ENCODE measurements around the gene ADARB2.

The ADARB2 gene

DNA sequence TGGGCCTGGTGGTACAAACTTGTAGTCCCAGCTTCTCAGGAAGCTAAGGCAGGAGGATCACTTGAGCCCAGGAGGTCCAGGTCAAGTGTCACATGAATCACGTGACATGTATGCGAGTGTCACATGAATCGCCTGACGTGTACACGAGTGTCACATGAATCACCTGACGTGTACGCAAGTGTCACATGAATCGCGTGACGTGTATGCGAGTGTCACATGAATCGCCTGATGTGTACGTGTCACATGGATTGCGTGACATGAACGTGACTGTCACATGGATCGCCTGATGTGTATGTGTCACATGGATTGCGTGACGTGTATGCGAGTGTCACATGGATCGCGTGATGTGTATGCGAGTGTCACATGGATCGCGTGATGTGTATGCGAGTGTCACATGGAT, 9.5 kb upstream of the ADARB2 start:
- in situ Hi-C loops (cut with MboI; ENCODE audit: low sequenced_read_pairs): no loop called here
- no peaks in the 10 kb centered on the region for H3K36me3 ChIP-seq (replicated peaks)
- no peak for DNase-seq (ENCODE audit: low spot score in 2 of 2)
- H3K27me3 ChIP-seq (ENCODE audit: low read depth): no peaks in the 10 kb centered on the region
- H3K9me3 ChIP-seq: no peaks in the 10 kb centered on the region
- no peak overlapping the region for H3K4me3 ChIP-seq
- no peaks in the 10 kb centered on the region for H3K4me1 ChIP-seq

DNA sequence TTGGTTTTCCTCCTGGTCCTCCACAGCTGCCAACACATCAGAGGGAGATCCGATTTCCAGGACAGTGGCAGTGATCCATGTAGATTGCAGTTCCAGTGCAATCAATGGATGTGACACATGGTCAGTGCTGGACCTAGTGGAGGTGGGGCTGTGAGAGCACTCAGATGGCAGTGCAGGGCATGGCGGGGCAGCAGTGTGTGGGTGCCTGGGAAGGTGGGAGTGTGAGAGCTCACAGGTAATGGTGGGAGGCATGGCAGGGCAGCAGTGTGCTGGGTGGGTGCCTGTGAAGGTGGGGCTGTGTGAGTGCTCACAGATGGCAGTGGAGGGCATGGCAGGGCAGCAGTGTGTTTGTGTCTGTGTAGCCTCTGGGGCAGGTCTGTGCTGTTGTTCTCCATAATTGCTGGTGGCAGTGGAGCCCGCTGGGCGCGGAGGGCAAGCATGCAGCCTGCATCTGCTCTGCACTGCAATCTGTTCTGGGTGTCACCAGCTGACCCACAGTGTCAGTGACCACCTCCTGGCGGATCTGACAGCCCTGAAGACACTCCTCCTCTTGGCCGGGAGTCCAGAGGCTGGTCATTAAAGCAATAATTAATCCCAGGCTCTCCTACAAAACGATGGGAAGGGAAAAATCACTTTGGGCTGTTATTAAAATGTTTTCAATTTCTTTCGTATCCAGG, 8.6 kb upstream of the ADARB2 start:
- no peak overlapping the region for H3K4me3 ChIP-seq
- H3K4me1 ChIP-seq: no peaks in the 10 kb centered on the region
- no peaks in the 10 kb centered on the region for H3K27me3 ChIP-seq (ENCODE audit: low read depth)
- no peaks in the 10 kb centered on the region for H3K36me3 ChIP-seq (replicated peaks)
- no peak for DNase-seq (ENCODE audit: low spot score in 2 of 2)
- in situ Hi-C loops (cut with MboI; ENCODE audit: low sequenced_read_pairs): no loop called here
- H3K9me3 ChIP-seq: no peaks in the 10 kb centered on the region

- H3K36me3 ChIP-seq (replicated peaks): no peaks in the 10 kb centered on the region
- no peaks in the 10 kb centered on the region for H3K27me3 ChIP-seq (ENCODE audit: low read depth)
- H3K4me1 ChIP-seq: no peaks in the 10 kb centered on the region
- DNase-seq (ENCODE audit: low spot score in 2 of 2): no peak
- H3K4me3 ChIP-seq: no peak overlapping the region
- H3K9me3 ChIP-seq: no peaks in the 10 kb centered on the region
- in situ Hi-C loops (cut with MboI; ENCODE audit: low sequenced_read_pairs): no loop called here
These were observed 7.2 kb upstream of the ADARB2 start for GRCh38 chr10:1744524-1744923.

- H3K4me1 ChIP-seq: no peaks in the 10 kb centered on the region
- H3K4me3 ChIP-seq: no peak overlapping the region
- H3K36me3 ChIP-seq (replicated peaks): no peaks in the 10 kb centered on the region
- in situ Hi-C loops (cut with MboI; ENCODE audit: low sequenced_read_pairs): no loop called here
- no peaks in the 10 kb centered on the region for H3K9me3 ChIP-seq
- no peak for DNase-seq (ENCODE audit: low spot score in 2 of 2)
- H3K27me3 ChIP-seq (ENCODE audit: low read depth): no peaks in the 10 kb centered on the region
These were observed 5.8 kb upstream of the ADARB2 start for GRCh38 chr10:1743141-1743540.

- H3K4me1 ChIP-seq: no peaks in the 10 kb centered on the region
- no peaks in the 10 kb centered on the region for H3K9me3 ChIP-seq
- in situ Hi-C loops (cut with MboI; ENCODE audit: low sequenced_read_pairs): no loop called here
- no peaks in the 10 kb centered on the region for H3K27me3 ChIP-seq (ENCODE audit: low read depth)
- no peaks in the 10 kb centered on the region for H3K36me3 ChIP-seq (replicated peaks)
- H3K4me3 ChIP-seq: no peak overlapping the region
- no peak for DNase-seq (ENCODE audit: low spot score in 2 of 2)
These were observed 4.1 kb upstream of the ADARB2 start for GRCh38 chr10:1741450-1741849.

GRCh38 chr10:1739751-1740150, 2.4 kb upstream of the ADARB2 start:
- peaks cover 4% of the 10 kb centered on the region; the same call in 1 of the 2 replicates for H3K27me3 ChIP-seq (ENCODE audit: low read depth)
- H3K9me3 ChIP-seq: no peaks in the 10 kb centered on the region
- no peak overlapping the region for H3K4me3 ChIP-seq
- no peaks in the 10 kb centered on the region for H3K36me3 ChIP-seq (replicated peaks)
- in situ Hi-C loops (cut with MboI; ENCODE audit: low sequenced_read_pairs): no loop called here
- H3K4me1 ChIP-seq: no peaks in the 10 kb centered on the region
- DNase-seq (ENCODE audit: low spot score in 2 of 2): no peak

DNA sequence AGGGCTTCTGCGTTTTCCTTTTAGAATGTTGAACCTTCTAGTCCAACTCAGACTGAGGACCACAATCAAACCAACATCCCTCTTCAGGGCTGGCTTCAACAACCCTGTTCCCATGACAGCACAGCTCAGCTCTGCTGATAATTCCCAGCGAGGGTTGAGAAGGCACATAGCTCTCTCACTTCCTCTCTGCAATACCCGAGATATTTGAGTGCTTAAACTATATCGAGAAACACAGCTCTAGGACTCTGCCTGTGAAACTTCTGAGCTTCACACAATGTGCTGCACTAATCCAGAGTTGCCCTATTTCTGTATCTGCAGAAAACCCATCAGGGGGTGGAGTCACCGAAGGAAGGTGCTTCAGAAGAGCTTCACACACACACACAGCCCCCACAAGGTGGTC, 1.6 kb upstream of the ADARB2 start:
- no peaks in the 10 kb centered on the region for H3K9me3 ChIP-seq

DNA sequence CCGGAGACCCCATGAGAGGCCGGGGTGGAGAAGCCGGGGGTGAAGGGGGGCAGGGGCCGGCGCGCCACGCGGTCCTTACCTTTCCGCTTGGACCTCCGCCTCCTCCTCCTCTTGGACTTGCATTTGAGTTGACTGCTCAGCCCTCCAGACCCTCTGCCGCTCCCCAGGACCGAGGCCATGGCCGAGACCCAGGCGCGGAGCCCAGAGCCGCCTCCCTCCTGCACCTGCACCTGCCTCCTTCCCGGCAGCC, 428 bp downstream of the ADARB2 start:
- H3K27me3 ChIP-seq (ENCODE audit: low read depth): peaks cover 4% of the 10 kb centered on the region; the same call in 1 of the 2 replicates
- no peaks in the 10 kb centered on the region for H3K36me3 ChIP-seq (replicated peaks)
- DNase-seq (ENCODE audit: low spot score in 2 of 2): no peak
- no peak overlapping the region for H3K4me3 ChIP-seq
- no peaks in the 10 kb centered on the region for H3K9me3 ChIP-seq
- no peaks in the 10 kb centered on the region for H3K4me1 ChIP-seq
- in situ Hi-C loops (cut with MboI; ENCODE audit: low sequenced_read_pairs): no loop called here

More for the DNA sequence above, 1.6 kb upstream of the ADARB2 start:
- H3K27me3 ChIP-seq (ENCODE audit: low read depth): peaks cover 4% of the 10 kb centered on the region; the same call in 1 of the 2 replicates
- no peak overlapping the region for H3K4me3 ChIP-seq
- no peak for DNase-seq (ENCODE audit: low spot score in 2 of 2)
- no peaks in the 10 kb centered on the region for H3K36me3 ChIP-seq (replicated peaks)
- in situ Hi-C loops (cut with MboI; ENCODE audit: low sequenced_read_pairs): no loop called here
- no peaks in the 10 kb centered on the region for H3K4me1 ChIP-seq

GRCh38 chr10:1736144-1736971, 967 bp downstream of the ADARB2 start:
- in situ Hi-C loops (cut with MboI; ENCODE audit: low sequenced_read_pairs): no loop called here

DNA sequence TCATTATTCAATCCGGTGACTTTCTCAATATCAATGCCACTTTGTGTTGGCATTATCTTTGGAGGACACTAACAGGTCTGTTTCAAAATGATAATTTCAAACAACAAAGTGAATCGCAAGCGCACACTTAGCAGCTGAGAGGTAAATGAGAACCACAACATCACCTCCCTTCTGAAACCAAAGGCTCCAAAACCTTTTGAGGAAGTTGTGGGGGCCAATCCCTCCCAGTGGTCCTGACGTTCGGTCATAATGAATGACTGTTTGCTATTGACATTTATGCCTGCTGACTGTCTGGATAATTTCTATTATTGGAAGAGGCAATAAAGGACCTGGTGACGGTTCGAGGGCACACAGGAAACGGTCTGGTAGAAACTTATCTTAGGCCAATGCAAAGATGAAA, 1.8 kb downstream of the ADARB2 start:
- Histone ChIP-seq H3K4me1 (no peaks in the 10 kb centered on the region), H3K27me3 (ENCODE audit: low read depth) (peaks cover 4% of the 10 kb centered on the region; the same call in 1 of the 2 replicates), H3K4me3 (no peak overlapping the region), H3K9me3 (no peaks in the 10 kb centered on the region), H3K36me3 (replicated peaks) (no peaks in the 10 kb centered on the region)
- in situ Hi-C loops (cut with MboI; ENCODE audit: low sequenced_read_pairs): no loop called here
- no peak for DNase-seq (ENCODE audit: low spot score in 2 of 2)

More at GRCh38 chr10:1736144-1736971, 967 bp downstream of the ADARB2 start:
- Histone ChIP-seq H3K4me1 (no peaks in the 10 kb centered on the region), H3K27me3 (ENCODE audit: low read depth) (peaks cover 4% of the 10 kb centered on the region; the same call in 1 of the 2 replicates), H3K4me3 (no peak overlapping the region), H3K9me3 (no peaks in the 10 kb centered on the region), H3K36me3 (replicated peaks) (no peaks in the 10 kb centered on the region)
- no peak for DNase-seq (ENCODE audit: low spot score in 2 of 2)

DNA sequence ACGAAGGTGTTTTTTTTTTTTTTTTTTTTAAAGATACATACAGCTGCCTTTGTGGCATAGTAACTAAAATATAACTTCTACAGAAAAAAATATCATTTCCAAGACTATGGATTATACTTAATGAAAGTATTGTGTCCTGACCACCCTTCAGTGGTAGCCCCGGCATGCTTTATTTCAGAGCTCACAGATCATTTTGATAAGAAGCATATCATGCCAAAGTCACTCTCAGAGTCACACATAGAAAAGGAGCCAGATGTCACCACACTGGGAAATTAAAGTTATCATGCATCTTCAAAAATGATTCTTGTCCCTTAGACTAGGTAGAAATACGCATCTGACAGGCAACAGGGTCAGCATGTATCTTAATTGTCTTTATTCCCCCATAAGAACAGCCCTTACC, 3.0 kb downstream of the ADARB2 start:
- H3K4me3 ChIP-seq: no peak overlapping the region

GRCh38 chr10:1733720-1734119, 3.6 kb downstream of the ADARB2 start:
- H3K4me3 ChIP-seq: no peak overlapping the region
- no peaks in the 10 kb centered on the region for H3K36me3 ChIP-seq (replicated peaks)
- peaks cover 4% of the 10 kb centered on the region; the same call in 1 of the 2 replicates for H3K27me3 ChIP-seq (ENCODE audit: low read depth)
- in situ Hi-C loops (cut with MboI; ENCODE audit: low sequenced_read_pairs): no loop called here
- no peaks in the 10 kb centered on the region for H3K4me1 ChIP-seq
- no peaks in the 10 kb centered on the region for H3K9me3 ChIP-seq
- DNase-seq (ENCODE audit: low spot score in 2 of 2): no peak

More for the DNA sequence above, 3.0 kb downstream of the ADARB2 start:
- Histone ChIP-seq H3K9me3 (no peaks in the 10 kb centered on the region), H3K4me1 (no peaks in the 10 kb centered on the region), H3K36me3 (replicated peaks) (no peaks in the 10 kb centered on the region), H3K27me3 (ENCODE audit: low read depth) (peaks cover 4% of the 10 kb centered on the region; the same call in 1 of the 2 replicates)
- DNase-seq (ENCODE audit: low spot score in 2 of 2): no peak
- in situ Hi-C loops (cut with MboI; ENCODE audit: low sequenced_read_pairs): no loop called here

DNA sequence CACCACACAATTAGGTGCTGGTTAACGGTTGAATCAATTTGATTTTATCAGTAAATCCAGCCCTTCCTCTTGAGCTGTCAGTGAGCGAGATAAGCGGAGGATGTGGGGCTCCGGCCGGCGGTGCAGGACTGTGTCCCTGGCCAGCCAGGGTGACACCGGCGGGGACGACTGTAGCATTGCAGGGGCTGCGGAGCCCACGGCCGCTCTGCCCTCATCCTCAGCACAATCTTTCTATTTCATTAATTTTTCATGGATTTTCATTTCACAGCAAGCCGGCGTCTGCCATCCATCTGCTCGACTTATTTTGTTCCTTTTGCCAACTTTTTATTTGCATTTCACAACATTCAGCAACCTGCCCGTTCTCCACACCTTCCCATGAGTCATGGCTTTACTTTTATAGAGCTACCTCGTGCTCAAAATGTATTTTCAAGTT, 4.7 kb downstream of the ADARB2 start:
- H3K4me1 ChIP-seq: no peaks in the 10 kb centered on the region
- no peaks in the 10 kb centered on the region for H3K36me3 ChIP-seq (replicated peaks)
- H3K9me3 ChIP-seq: no peaks in the 10 kb centered on the region
- in situ Hi-C loops (cut with MboI; ENCODE audit: low sequenced_read_pairs): no loop called here
- H3K27me3 ChIP-seq (ENCODE audit: low read depth): peaks cover 4% of the 10 kb centered on the region; the same call in 1 of the 2 replicates
- DNase-seq (ENCODE audit: low spot score in 2 of 2): no peak
- H3K4me3 ChIP-seq: no peak overlapping the region

GRCh38 chr10:1731592-1731991, 5.7 kb downstream of the ADARB2 start:
- no peak for DNase-seq (ENCODE audit: low spot score in 2 of 2)
- H3K9me3 ChIP-seq: no peaks in the 10 kb centered on the region
- no peaks in the 10 kb centered on the region for H3K36me3 ChIP-seq (replicated peaks)
- H3K4me1 ChIP-seq: no peaks in the 10 kb centered on the region
- no peak overlapping the region for H3K4me3 ChIP-seq
- peaks cover 4% of the 10 kb centered on the region; the same call in 1 of the 2 replicates for H3K27me3 ChIP-seq (ENCODE audit: low read depth)
- in situ Hi-C loops (cut with MboI; ENCODE audit: low sequenced_read_pairs): no loop called here

All from HAP-1 (cell line).